ENCODE results near the gene TRPC4.

TRPC4 gene

GRCh38 chr13:37636701-37637100, 232.9 kb downstream of the TRPC4 start:
- no peak overlapping the region for H2BK5ac ChIP-seq (ENCODE audit: low read length)
- no peak overlapping the region for H2BK12ac ChIP-seq (ENCODE audit: low read length)
- no peak overlapping the region for H4K91ac ChIP-seq (ENCODE audit: low read depth, low read length, poor library complexity)
- no peaks in the 10 kb centered on the region for H3K27me3 ChIP-seq (ENCODE audit: control insufficient read depth in 3 of 3, insufficient read depth in 3 of 3, low read depth in 1 of 3, low read length in 3 of 3)
- no peaks in the 10 kb centered on the region for H3K79me1 ChIP-seq (ENCODE audit: low read depth, low read length)
- peaks cover 0 to 8% of the 10 kb centered on the region in 2 donors for H3K4me1 ChIP-seq (ENCODE audit: control insufficient read depth in 2 of 2, insufficient read depth in 1 of 2, low read depth in 1 of 2, low read length in 2 of 2)
- no peak overlapping the region for H3K9ac ChIP-seq (ENCODE audit: low read depth, low read length, poor library complexity)
- H3K23ac ChIP-seq (ENCODE audit: low read depth, low read length, poor library complexity): no peak overlapping the region
- peaks cover 0 to 5% of the 10 kb centered on the region in 2 donors for H3K36me3 ChIP-seq (replicated peaks in 1 of 2; ENCODE audit: control insufficient read depth in 2 of 2, insufficient read depth in 2 of 2, low read length in 2 of 2)
- no peak overlapping the region for H3K18ac ChIP-seq (ENCODE audit: low read length)
- H3K9me3 ChIP-seq (replicated peaks in 1 of 2; ENCODE audit: control insufficient read depth in 2 of 2, insufficient read depth in 1 of 2, low read depth in 1 of 2, low read length in 2 of 2): no peaks in the 10 kb centered on the region
- no peak overlapping the region for H3K4ac ChIP-seq (ENCODE audit: low read length)
- no peak overlapping the region for H3K4me2 ChIP-seq (ENCODE audit: insufficient read depth, low read length, poor library complexity, severe bottlenecking)
- no peak for DNase-seq (ENCODE audit: low spot score)
- no peak overlapping the region for H2BK120ac ChIP-seq (ENCODE audit: low read depth, low read length)
- no peak overlapping the region for H3K14ac ChIP-seq (ENCODE audit: low read length)
- no peak overlapping the region for H2AFZ ChIP-seq (ENCODE audit: low read length)
- no peak overlapping the region for H3K4me3 ChIP-seq (ENCODE audit: low read length in 2 of 2)
- H3K27ac ChIP-seq (replicated peaks; ENCODE audit: low read length): no peak overlapping the region
- WGBS, 2 donors (ENCODE audit: extremely low coverage in 2 of 2, insufficient read length in 2 of 2, insufficient replicate concordance in 1 of 2): no CpG with 5 or more reads among the region's 8 CpGs
- no peak overlapping the region for H4K8ac ChIP-seq (ENCODE audit: low read depth, low read length)
- H2AK5ac ChIP-seq (ENCODE audit: low read depth, low read length): no peak overlapping the region
- H2BK15ac ChIP-seq (ENCODE audit: low read length): no peak overlapping the region

- Histone ChIP-seq H3K9ac (ENCODE audit: low read depth, low read length, poor library complexity) (no peak overlapping the region), H2BK12ac (ENCODE audit: low read length) (no peak overlapping the region), H3K4ac (ENCODE audit: low read length) (no peak overlapping the region), H3K23ac (ENCODE audit: low read depth, low read length, poor library complexity) (no peak overlapping the region), H3K4me3 (ENCODE audit: low read length in 2 of 2) (no peak overlapping the region), H4K8ac (ENCODE audit: low read depth, low read length) (no peak overlapping the region), H3K36me3 (replicated peaks in 1 of 2; ENCODE audit: control insufficient read depth in 2 of 2, insufficient read depth in 2 of 2, low read length in 2 of 2) (peaks cover 0 to 5% of the 10 kb centered on the region in 2 donors), H2BK120ac (ENCODE audit: low read depth, low read length) (no peak overlapping the region), H2AFZ (ENCODE audit: low read length) (no peak overlapping the region), H4K91ac (ENCODE audit: low read depth, low read length, poor library complexity) (no peak overlapping the region), H2BK5ac (ENCODE audit: low read length) (no peak overlapping the region), H3K9me3 (replicated peaks in 1 of 2; ENCODE audit: control insufficient read depth in 2 of 2, insufficient read depth in 1 of 2, low read depth in 1 of 2, low read length in 2 of 2) (peaks cover 0 to 5% of the 10 kb centered on the region in 2 donors), H3K18ac (ENCODE audit: low read length) (no peak overlapping the region), H3K27me3 (ENCODE audit: control insufficient read depth in 3 of 3, insufficient read depth in 3 of 3, low read depth in 1 of 3, low read length in 3 of 3) (no peaks in the 10 kb centered on the region), H3K14ac (ENCODE audit: low read length) (no peak overlapping the region), H3K4me2 (ENCODE audit: insufficient read depth, low read length, poor library complexity, severe bottlenecking) (no peak overlapping the region), H3K4me1 (ENCODE audit: control insufficient read depth in 2 of 2, insufficient read depth in 1 of 2, low read depth in 1 of 2, low read length in 2 of 2) (no peaks in the 10 kb centered on the region), H3K27ac (replicated peaks; ENCODE audit: low read length) (no peak overlapping the region), H2AK5ac (ENCODE audit: low read depth, low read length) (no peak overlapping the region), H3K79me1 (ENCODE audit: low read depth, low read length) (no peaks in the 10 kb centered on the region), H2BK15ac (ENCODE audit: low read length) (no peak overlapping the region)
- WGBS, 2 donors (ENCODE audit: extremely low coverage in 2 of 2, insufficient read length in 2 of 2, insufficient replicate concordance in 1 of 2): no CpG with 5 or more reads among the region's 5 CpGs
- no peak for DNase-seq (ENCODE audit: low spot score)
Measured at GRCh38 chr13:37632294-37632693, 237.3 kb downstream of the TRPC4 start.

- Histone ChIP-seq H3K18ac (ENCODE audit: low read length) (no peak overlapping the region), H3K4me3 (ENCODE audit: low read length in 2 of 2) (no peak overlapping the region), H2BK15ac (ENCODE audit: low read length) (no peak overlapping the region), H3K79me1 (ENCODE audit: low read depth, low read length) (no peaks in the 10 kb centered on the region), H3K9ac (ENCODE audit: low read depth, low read length, poor library complexity) (no peak overlapping the region), H3K36me3 (replicated peaks in 1 of 2; ENCODE audit: control insufficient read depth in 2 of 2, insufficient read depth in 2 of 2, low read length in 2 of 2) (no peaks in the 10 kb centered on the region), H3K27me3 (ENCODE audit: control insufficient read depth in 3 of 3, insufficient read depth in 3 of 3, low read depth in 1 of 3, low read length in 3 of 3) (no peaks in the 10 kb centered on the region), H3K14ac (ENCODE audit: low read length) (no peak overlapping the region), H2BK5ac (ENCODE audit: low read length) (no peak overlapping the region), H3K4me1 (ENCODE audit: control insufficient read depth in 2 of 2, insufficient read depth in 1 of 2, low read depth in 1 of 2, low read length in 2 of 2) (no peaks in the 10 kb centered on the region), H3K23ac (ENCODE audit: low read depth, low read length, poor library complexity) (no peak overlapping the region), H2AK5ac (ENCODE audit: low read depth, low read length) (no peak overlapping the region), H3K9me3 (replicated peaks in 1 of 2; ENCODE audit: control insufficient read depth in 2 of 2, insufficient read depth in 1 of 2, low read depth in 1 of 2, low read length in 2 of 2) (peaks cover 0 to 5% of the 10 kb centered on the region in 2 donors), H3K4me2 (ENCODE audit: insufficient read depth, low read length, poor library complexity, severe bottlenecking) (no peak overlapping the region), H2AFZ (ENCODE audit: low read length) (no peak overlapping the region), H4K8ac (ENCODE audit: low read depth, low read length) (no peak overlapping the region), H2BK12ac (ENCODE audit: low read length) (no peak overlapping the region), H3K27ac (replicated peaks; ENCODE audit: low read length) (no peak overlapping the region), H2BK120ac (ENCODE audit: low read depth, low read length) (no peak overlapping the region), H4K91ac (ENCODE audit: low read depth, low read length, poor library complexity) (no peak overlapping the region), H3K4ac (ENCODE audit: low read length) (no peak overlapping the region)
- DNase-seq (ENCODE audit: low spot score): no peak
- WGBS, 2 donors (ENCODE audit: extremely low coverage in 2 of 2, insufficient read length in 2 of 2, insufficient replicate concordance in 1 of 2): no CpG with 5 or more reads among the region's 4 CpGs
Measured at GRCh38 chr13:37627428-37627827, 242.1 kb downstream of the TRPC4 start.

- Histone ChIP-seq H4K91ac (ENCODE audit: low read depth, low read length, poor library complexity) (no peak overlapping the region), H2AFZ (ENCODE audit: low read length) (no peak overlapping the region), H2AK5ac (ENCODE audit: low read depth, low read length) (no peak overlapping the region), H2BK15ac (ENCODE audit: low read length) (no peak overlapping the region), H3K79me1 (ENCODE audit: low read depth, low read length) (no peaks in the 10 kb centered on the region), H3K4ac (ENCODE audit: low read length) (no peak overlapping the region), H3K4me2 (ENCODE audit: insufficient read depth, low read length, poor library complexity, severe bottlenecking) (no peak overlapping the region), H4K8ac (ENCODE audit: low read depth, low read length) (no peak overlapping the region), H2BK5ac (ENCODE audit: low read length) (no peak overlapping the region), H3K36me3 (replicated peaks in 1 of 2; ENCODE audit: control insufficient read depth in 2 of 2, insufficient read depth in 2 of 2, low read length in 2 of 2) (no peaks in the 10 kb centered on the region), H3K27me3 (ENCODE audit: control insufficient read depth in 3 of 3, insufficient read depth in 3 of 3, low read depth in 1 of 3, low read length in 3 of 3) (no peaks in the 10 kb centered on the region), H3K23ac (ENCODE audit: low read depth, low read length, poor library complexity) (no peak overlapping the region), H2BK120ac (ENCODE audit: low read depth, low read length) (no peak overlapping the region), H3K18ac (ENCODE audit: low read length) (no peak overlapping the region), H3K14ac (ENCODE audit: low read length) (no peak overlapping the region), H3K4me3 (ENCODE audit: low read length in 2 of 2) (no peak overlapping the region), H3K4me1 (ENCODE audit: control insufficient read depth in 2 of 2, insufficient read depth in 1 of 2, low read depth in 1 of 2, low read length in 2 of 2) (peaks cover 0 to 4% of the 10 kb centered on the region in 2 donors), H3K27ac (replicated peaks; ENCODE audit: low read length) (no peak overlapping the region), H3K9me3 (replicated peaks in 1 of 2; ENCODE audit: control insufficient read depth in 2 of 2, insufficient read depth in 1 of 2, low read depth in 1 of 2, low read length in 2 of 2) (no peaks in the 10 kb centered on the region), H3K9ac (ENCODE audit: low read depth, low read length, poor library complexity) (no peak overlapping the region), H2BK12ac (ENCODE audit: low read length) (no peak overlapping the region)
- WGBS, 2 donors (ENCODE audit: extremely low coverage in 2 of 2, insufficient read length in 2 of 2, insufficient replicate concordance in 1 of 2): no CpG with 5 or more reads among the region's 3 CpGs
- no peak for DNase-seq (ENCODE audit: low spot score)
Measured at GRCh38 chr13:37621811-37622361, 247.7 kb downstream of the TRPC4 start.
